Measurements from ENCODE around the gene GFPT1. TPM values are rescaled to one million over a fixed set of nuclear protein-coding genes. Genes with fewer than 3 reads are reported as not detected.
A peak's percentile ranks its signal among the peaks of the same experiment; 100 is the strongest.

GFPT1 gene
- total and polyA plus RNA-seq, 2 donors (not counting 1 experiment from before 2014, with no cell fraction given), result 39.1 to 53.0 TPM

- no peaks in the 10 kb centered on the region for H4K20me1 ChIP-seq (ENCODE audit: control insufficient read depth, extremely low read depth, insufficient read depth, low read length)
Measured at GRCh38 chr2:69375494-69376353, 11.3 kb downstream of the GFPT1 start.

GRCh38 chr2:69372767-69373166 is 14.3 kb downstream of the GFPT1 start:
- DNase-seq (ENCODE audit: low read depth in 2 of 2), result no peak
- H3K4me1 ChIP-seq (ENCODE audit: control insufficient read depth, extremely low read depth, insufficient read depth, low read length), result no peaks in the 10 kb centered on the region
- H4K20me1 ChIP-seq (ENCODE audit: control insufficient read depth, extremely low read depth, insufficient read depth, low read length), result no peaks in the 10 kb centered on the region
- H3K36me3 ChIP-seq (ENCODE audit: control insufficient read depth, insufficient read depth, low read length), result peaks cover 6% of the 10 kb centered on the region
- H3K9me3 ChIP-seq (ENCODE audit: control insufficient read depth, insufficient read depth, low read depth, low read length), result no peaks in the 10 kb centered on the region
- H3K27me3 ChIP-seq (ENCODE audit: control insufficient read depth, insufficient read depth, low read length), result no peaks in the 10 kb centered on the region
- H3K9ac ChIP-seq (ENCODE audit: insufficient read depth, low read length), result no peak overlapping the region
- H3K79me2 ChIP-seq (ENCODE audit: control insufficient read depth, insufficient read depth, low read length), result peaks cover 36% of the 10 kb centered on the region
- no peak overlapping the region for H3K27ac ChIP-seq (ENCODE audit: insufficient read depth, low read length)
- H3K4me3 ChIP-seq (replicated peaks in 1 of 4; ENCODE audit: control extremely low read depth in 1 of 4, insufficient read depth in 1 of 4, low read depth in 3 of 4, low read length in 4 of 4), result no peak overlapping the region
- H3K4me2 ChIP-seq (ENCODE audit: extremely low read depth, insufficient read depth, low read length), result no peak overlapping the region
- TF ChIP-seq EZH2 (IDR thresholded peaks at IDR 0.05; ENCODE audit: low read length, missing control alignments) (no peak), CTCF (conservative IDR thresholded peaks at IDR 0.05 in 1 of 2, IDR thresholded peaks at IDR 0.05 in 1 of 2; ENCODE audit: low read depth in 1 of 2, low read length in 2 of 2) (no peak)
- H2AFZ ChIP-seq (ENCODE audit: low read length), result no peak overlapping the region

More at GRCh38 chr2:69375494-69376353, 11.3 kb downstream of the GFPT1 start:
- Histone ChIP-seq H3K36me3 (ENCODE audit: control insufficient read depth, insufficient read depth, low read length) (peaks cover 2% of the 10 kb centered on the region), H3K4me2 (ENCODE audit: extremely low read depth, insufficient read depth, low read length) (no peak overlapping the region), H3K4me3 (replicated peaks in 1 of 4; ENCODE audit: control extremely low read depth in 1 of 4, insufficient read depth in 1 of 4, low read depth in 3 of 4, low read length in 4 of 4) (no peak overlapping the region), H3K9me3 (ENCODE audit: control insufficient read depth, insufficient read depth, low read depth, low read length) (no peaks in the 10 kb centered on the region), H3K79me2 (ENCODE audit: control insufficient read depth, insufficient read depth, low read length) (peaks cover 63% of the 10 kb centered on the region), H3K4me1 (ENCODE audit: control insufficient read depth, extremely low read depth, insufficient read depth, low read length) (no peaks in the 10 kb centered on the region), H2AFZ (ENCODE audit: low read length) (no peak overlapping the region), H3K27me3 (ENCODE audit: control insufficient read depth, insufficient read depth, low read length) (no peaks in the 10 kb centered on the region), H3K27ac (ENCODE audit: insufficient read depth, low read length) (no peak overlapping the region), H3K9ac (ENCODE audit: insufficient read depth, low read length) (no peak overlapping the region)
- TF ChIP-seq EZH2 (IDR thresholded peaks at IDR 0.05; ENCODE audit: low read length, missing control alignments) (no peak), CTCF (conservative IDR thresholded peaks at IDR 0.05 in 1 of 2, IDR thresholded peaks at IDR 0.05 in 1 of 2; ENCODE audit: low read depth in 1 of 2, low read length in 2 of 2) (peak; percentile 44 to 60)
- peak; percentile 27 to 36 for DNase-seq (ENCODE audit: low read depth in 2 of 2)

- Histone ChIP-seq H3K27me3 (ENCODE audit: control insufficient read depth, insufficient read depth, low read length) (no peaks in the 10 kb centered on the region), H2AFZ (ENCODE audit: low read length) (no peak overlapping the region), H3K27ac (ENCODE audit: insufficient read depth, low read length) (no peak overlapping the region), H3K4me3 (replicated peaks in 1 of 4; ENCODE audit: control extremely low read depth in 1 of 4, insufficient read depth in 1 of 4, low read depth in 3 of 4, low read length in 4 of 4) (no peak overlapping the region), H3K4me2 (ENCODE audit: extremely low read depth, insufficient read depth, low read length) (no peak overlapping the region), H3K36me3 (ENCODE audit: control insufficient read depth, insufficient read depth, low read length) (peaks cover 8% of the 10 kb centered on the region), H4K20me1 (ENCODE audit: control insufficient read depth, extremely low read depth, insufficient read depth, low read length) (no peaks in the 10 kb centered on the region), H3K9ac (ENCODE audit: insufficient read depth, low read length) (no peak overlapping the region), H3K4me1 (ENCODE audit: control insufficient read depth, extremely low read depth, insufficient read depth, low read length) (no peaks in the 10 kb centered on the region), H3K79me2 (ENCODE audit: control insufficient read depth, insufficient read depth, low read length) (peaks cover 13% of the 10 kb centered on the region), H3K9me3 (ENCODE audit: control insufficient read depth, insufficient read depth, low read depth, low read length) (no peaks in the 10 kb centered on the region)
- no peak for TF ChIP-seq EZH2 (IDR thresholded peaks at IDR 0.05; ENCODE audit: low read length, missing control alignments)
- no peak for TF ChIP-seq CTCF (conservative IDR thresholded peaks at IDR 0.05 in 1 of 2, IDR thresholded peaks at IDR 0.05 in 1 of 2; ENCODE audit: low read depth in 1 of 2, low read length in 2 of 2)
- no peak for DNase-seq (ENCODE audit: low read depth in 2 of 2)
Measured at GRCh38 chr2:69369802-69370201, 17.2 kb downstream of the GFPT1 start.

Data from fibroblast of lung (primary cell).